SU-DHL-6 (cell line): ENCODE measurements around the gene MAP2K6.

ENCODE experiments used
- H2AFZ ChIP-seq: fragments of 200-600 bp; sonication (generic); 2 replicates; pipeline ENCODE4 v1.6.1; 2014; ENCODE audit warnings: low read depth, mild to moderate bottlenecking, moderate library complexity, mixed read lengths, antibody characterized with exemption, low read length; ENCODE audit not compliant: severe bottlenecking
- H3F3A ChIP-seq: fragments of 200-600 bp; shearing (Covaris generic); 2 replicates; pipeline ENCODE4 v1.6.0; 2016; ENCODE audit warnings: antibody characterized with exemption, mild to moderate bottlenecking; ENCODE audit not compliant: insufficient read depth
- H3K27ac ChIP-seq: fragments of 200-600 bp; sonication (generic); 2 replicates; pipeline ENCODE4 v1.5.1; 2016; ENCODE audit warnings: low read depth, mild to moderate bottlenecking, low read length, moderate library complexity, mixed read lengths
- H3K27me3 ChIP-seq: fragments of 200-600 bp; sonication (generic), shearing (Covaris generic); 2 replicates; pipeline ENCODE4 v1.6.0; 2014; ENCODE audit warnings: mild to moderate bottlenecking, low read length
- H3K36me3 ChIP-seq: fragments of 200-600 bp; sonication (generic); 2 replicates; pipeline ENCODE4 v1.6.1; 2014; ENCODE audit warnings: mild to moderate bottlenecking, low read length, mixed read lengths
- H3K4me2 ChIP-seq: fragments of 300-600, 200-600 bp; shearing (Covaris generic), sonication (generic); 2 replicates; pipeline ENCODE4 v1.6.0; 2014; ENCODE audit warnings: low read length, low read depth, mild to moderate bottlenecking; ENCODE audit not compliant: poor library complexity, severe bottlenecking
- H3K4me3 ChIP-seq: fragments of 200-600 bp; sonication (generic); 2 replicates; pipeline ENCODE4 v1.5.1; 2014; ENCODE audit warnings: antibody characterized with exemption, low read length, mild to moderate bottlenecking, mixed read lengths; ENCODE audit not compliant: insufficient read depth, poor library complexity, severe bottlenecking
- H3K79me2 ChIP-seq: fragments of 200-600 bp; sonication (generic); 2 replicates; pipeline ENCODE4 v1.6.1; 2014; ENCODE audit warnings: mild to moderate bottlenecking, low read length, moderate library complexity; ENCODE audit not compliant: insufficient read depth
- H3K9ac ChIP-seq: fragments of 200-600 bp; sonication (generic); 2 replicates; pipeline ENCODE4 v1.7.0; 2014; ENCODE audit warnings: mild to moderate bottlenecking, low read length
- H3K9me2 ChIP-seq: fragments of 200-600 bp; sonication (generic); replicated peaks from 2 replicates; pipeline ENCODE4 v1.6.1; 2014; ENCODE audit warnings: low read length; ENCODE audit not compliant: insufficient read depth
- H3K9me3 ChIP-seq: fragments of 200-600 bp; sonication (generic); 2 replicates; pipeline ENCODE4 v1.6.1; 2014; ENCODE audit warnings: low read length, mixed read lengths; ENCODE audit not compliant: insufficient read depth
- H4K20me1 ChIP-seq: fragments of 200-600 bp; sonication (generic); 2 replicates; pipeline ENCODE4 v1.6.1; 2014; ENCODE audit warnings: low read depth, mild to moderate bottlenecking, antibody characterized with exemption, low read length, moderate library complexity, mixed read lengths
- CTCF ChIP-seq: fragments of 200-600 bp; sonication (generic); IDR thresholded peaks from one replicate; pipeline ENCODE4 v1.5.1; 2017; ENCODE audit warnings: antibody characterized with exemption, mild to moderate bottlenecking, low read length, moderate library complexity; ENCODE audit not compliant: insufficient read depth, poor library complexity, severe bottlenecking
- EZH2phosphoT487 ChIP-seq: fragments of 200-600 bp; sonication (generic), shearing (Covaris generic); conservative IDR thresholded peaks from 2 replicates; pipeline ENCODE4 v1.6.1; 2018; ENCODE audit warnings: mild to moderate bottlenecking, antibody characterized with exemption, low read length, moderate library complexity, mixed read lengths

The MAP2K6 gene

GRCh38 chr17:69588316-69588715 is 173.8 kb downstream of the MAP2K6 start:
- H3F3A ChIP-seq: peaks cover 53% of the 10 kb centered on the region
- H4K20me1 ChIP-seq: no peaks in the 10 kb centered on the region
- peak overlapping the region; percentile 50 for H3K9ac ChIP-seq
- TF ChIP-seq CTCF (no peak), EZH2phosphoT487 (no peak)
- H3K36me3 ChIP-seq: no peaks in the 10 kb centered on the region
- H3K27me3 ChIP-seq: no peaks in the 10 kb centered on the region
- peak overlapping the region; percentile 97 for H3K27ac ChIP-seq
- H3K4me2 ChIP-seq: peak overlapping the region; percentile 94
- no peak overlapping the region for H3K4me3 ChIP-seq
- no peaks in the 10 kb centered on the region for H3K9me2 ChIP-seq
- H2AFZ ChIP-seq: no peak overlapping the region
- H3K79me2 ChIP-seq: peaks cover 4% of the 10 kb centered on the region; the same call in 1 of the 2 replicates
- H3K9me3 ChIP-seq: no peaks in the 10 kb centered on the region

DNA sequence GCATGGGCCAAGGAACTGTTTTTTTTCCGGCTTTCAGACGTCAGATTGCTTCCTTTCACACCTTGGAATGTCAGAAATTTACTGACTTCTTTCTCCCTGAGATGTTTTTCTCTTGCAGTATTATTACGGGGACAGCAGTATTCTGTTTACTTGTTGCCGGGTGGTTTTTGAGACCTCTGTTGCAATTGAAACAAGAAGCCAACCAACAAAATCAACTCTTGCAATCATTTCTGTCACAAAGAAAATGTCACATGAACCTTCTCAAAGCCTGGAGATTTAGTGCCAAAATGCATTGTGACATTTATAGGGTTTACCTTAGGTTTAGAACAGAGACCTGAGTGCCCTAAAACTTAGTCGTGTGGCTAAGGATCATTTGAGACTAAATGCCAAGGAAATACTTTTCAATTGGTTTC is 174.3 kb downstream of the MAP2K6 start:
- H2AFZ ChIP-seq: peak overlapping the region; percentile 35
- H3K79me2 ChIP-seq: no peaks in the 10 kb centered on the region; the same call in 1 of the 2 replicates
- no peaks in the 10 kb centered on the region for H4K20me1 ChIP-seq
- H3K4me3 ChIP-seq: no peak overlapping the region
- H3K4me2 ChIP-seq: peak overlapping the region; percentile 94
- TF ChIP-seq EZH2phosphoT487 (no peak), CTCF (no peak)
- peaks cover 47% of the 10 kb centered on the region for H3F3A ChIP-seq
- no peaks in the 10 kb centered on the region for H3K27me3 ChIP-seq
- H3K9me2 ChIP-seq: no peaks in the 10 kb centered on the region
- no peaks in the 10 kb centered on the region for H3K36me3 ChIP-seq
- H3K9me3 ChIP-seq: no peaks in the 10 kb centered on the region
- peak overlapping the region; percentile 97 for H3K27ac ChIP-seq
- peak overlapping the region; percentile 50 for H3K9ac ChIP-seq

DNA sequence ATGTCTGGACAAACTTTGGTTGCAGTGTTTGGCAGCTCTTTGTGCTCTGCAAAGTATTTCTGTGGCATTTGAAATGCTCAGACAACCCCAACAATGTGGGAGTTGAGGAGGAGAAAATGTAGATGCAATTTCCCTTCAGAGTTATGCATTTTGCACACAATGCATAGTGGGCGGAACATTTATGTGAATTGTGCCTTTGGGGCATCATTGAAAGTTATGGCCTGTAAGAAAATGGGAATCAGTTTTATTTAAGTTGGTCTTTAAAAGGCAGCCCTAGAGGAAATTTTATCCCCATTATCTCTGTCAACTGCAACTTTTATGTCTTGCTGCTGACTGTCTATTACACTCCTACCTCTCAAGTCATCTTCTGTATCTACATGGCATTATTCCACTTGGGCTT is 176.2 kb downstream of the MAP2K6 start:
- Histone ChIP-seq H3K4me2 (no peak overlapping the region), H3K36me3 (no peaks in the 10 kb centered on the region; the same call in 1 of the 2 replicates), H3K9me2 (no peaks in the 10 kb centered on the region), H2AFZ (no peak overlapping the region), H4K20me1 (no peaks in the 10 kb centered on the region), H3F3A (peaks cover 33% of the 10 kb centered on the region), H3K4me3 (no peak overlapping the region), H3K27ac (0 out of 2 replicates have a peak overlapping the region, but pooled peaks have one; percentile 14), H3K27me3 (no peaks in the 10 kb centered on the region), H3K9me3 (no peaks in the 10 kb centered on the region), H3K9ac (peak overlapping the region; percentile 50; the same call in 1 of the 2 replicates), H3K79me2 (no peaks in the 10 kb centered on the region)
- TF ChIP-seq CTCF: no peak
- TF ChIP-seq EZH2phosphoT487: no peak
